GM19395 (cell line): Measurements from ENCODE around the gene RTN4.
"Not testable (repeated sequence)": the region's sequence is repeated elsewhere in the genome, so short reads cannot be mapped to it uniquely, and the experiment has no call there.

Experiments used
- ATAC-seq: cut with Tn5 transposase; IDR thresholded peaks from one replicate; pipeline ENCODE4 v1.9.1; 2021; ENCODE audit warnings: mild to moderate bottlenecking, moderate library complexity; ENCODE audit not compliant: unreplicated experiment

RTN4 gene, protein sequence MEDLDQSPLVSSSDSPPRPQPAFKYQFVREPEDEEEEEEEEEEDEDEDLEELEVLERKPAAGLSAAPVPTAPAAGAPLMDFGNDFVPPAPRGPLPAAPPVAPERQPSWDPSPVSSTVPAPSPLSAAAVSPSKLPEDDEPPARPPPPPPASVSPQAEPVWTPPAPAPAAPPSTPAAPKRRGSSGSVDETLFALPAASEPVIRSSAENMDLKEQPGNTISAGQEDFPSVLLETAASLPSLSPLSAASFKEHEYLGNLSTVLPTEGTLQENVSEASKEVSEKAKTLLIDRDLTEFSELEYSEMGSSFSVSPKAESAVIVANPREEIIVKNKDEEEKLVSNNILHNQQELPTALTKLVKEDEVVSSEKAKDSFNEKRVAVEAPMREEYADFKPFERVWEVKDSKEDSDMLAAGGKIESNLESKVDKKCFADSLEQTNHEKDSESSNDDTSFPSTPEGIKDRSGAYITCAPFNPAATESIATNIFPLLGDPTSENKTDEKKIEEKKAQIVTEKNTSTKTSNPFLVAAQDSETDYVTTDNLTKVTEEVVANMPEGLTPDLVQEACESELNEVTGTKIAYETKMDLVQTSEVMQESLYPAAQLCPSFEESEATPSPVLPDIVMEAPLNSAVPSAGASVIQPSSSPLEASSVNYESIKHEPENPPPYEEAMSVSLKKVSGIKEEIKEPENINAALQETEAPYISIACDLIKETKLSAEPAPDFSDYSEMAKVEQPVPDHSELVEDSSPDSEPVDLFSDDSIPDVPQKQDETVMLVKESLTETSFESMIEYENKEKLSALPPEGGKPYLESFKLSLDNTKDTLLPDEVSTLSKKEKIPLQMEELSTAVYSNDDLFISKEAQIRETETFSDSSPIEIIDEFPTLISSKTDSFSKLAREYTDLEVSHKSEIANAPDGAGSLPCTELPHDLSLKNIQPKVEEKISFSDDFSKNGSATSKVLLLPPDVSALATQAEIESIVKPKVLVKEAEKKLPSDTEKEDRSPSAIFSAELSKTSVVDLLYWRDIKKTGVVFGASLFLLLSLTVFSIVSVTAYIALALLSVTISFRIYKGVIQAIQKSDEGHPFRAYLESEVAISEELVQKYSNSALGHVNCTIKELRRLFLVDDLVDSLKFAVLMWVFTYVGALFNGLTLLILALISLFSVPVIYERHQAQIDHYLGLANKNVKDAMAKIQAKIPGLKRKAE

DNA sequence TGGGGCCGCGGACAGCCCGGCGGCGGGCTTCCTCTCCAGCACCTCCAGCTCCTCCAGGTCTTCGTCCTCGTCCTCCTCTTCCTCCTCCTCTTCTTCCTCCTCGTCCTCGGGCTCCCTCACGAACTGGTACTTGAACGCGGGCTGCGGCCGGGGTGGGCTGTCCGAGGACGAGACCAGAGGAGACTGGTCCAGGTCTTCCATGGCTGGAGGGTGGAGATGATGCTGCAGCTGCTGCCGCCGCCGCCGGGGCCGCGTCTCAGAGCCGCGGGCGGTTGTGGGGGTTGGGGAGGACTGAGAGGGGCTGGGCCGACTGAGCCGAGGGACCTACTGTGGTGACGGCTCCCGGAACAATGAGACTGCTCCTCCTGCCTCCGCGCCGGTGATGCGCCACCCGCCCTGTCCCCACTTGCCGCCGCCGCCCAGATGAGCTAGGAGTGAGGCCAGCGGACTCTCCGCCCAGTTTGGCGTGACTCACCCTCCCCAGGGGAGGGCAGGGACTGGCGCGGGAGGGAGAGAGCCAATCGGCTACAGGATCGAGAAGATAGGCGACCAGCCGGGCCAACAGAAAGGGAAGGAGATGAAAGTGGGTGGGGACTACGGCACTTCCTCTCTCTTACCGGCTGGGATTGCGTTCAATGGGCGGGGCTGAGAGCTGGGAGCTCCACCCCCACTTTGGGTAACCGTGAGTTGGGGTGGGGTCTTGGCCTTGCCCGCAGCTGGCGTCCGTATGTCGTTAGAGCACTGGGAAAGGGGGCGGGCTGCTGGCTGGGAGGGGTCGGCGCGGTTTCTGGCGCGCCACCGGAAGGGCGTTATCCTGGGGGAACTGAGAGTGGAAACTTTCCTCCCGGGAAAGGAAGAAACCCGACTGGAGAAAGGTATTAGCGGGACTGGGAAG is at the start of gene RTN4:
Gene RTN4 (minus strand): TSS at position 352 of the 895 bp plus-strand sequence. CDS start 151 bp downstream, at position 201.
- ATAC-seq = peak; percentile 81

DNA sequence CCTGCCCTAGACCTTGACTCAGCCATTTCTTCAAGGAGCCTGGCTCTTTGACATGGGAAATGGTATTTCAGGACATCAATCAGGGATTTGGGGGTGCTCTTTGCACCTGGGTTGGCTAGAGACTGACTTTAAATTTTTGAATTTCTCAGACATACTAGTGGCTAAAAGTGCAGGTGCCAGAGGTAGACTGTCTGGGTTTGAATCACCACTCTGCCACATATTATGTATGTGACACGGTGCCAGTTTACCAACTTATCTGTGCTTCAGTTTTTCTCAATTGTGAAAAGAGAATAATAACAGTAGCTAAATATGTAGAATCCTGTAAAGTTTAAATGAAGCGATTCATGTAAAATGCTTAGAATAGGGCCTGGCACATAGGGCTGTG is 49.2 kb upstream of the RTN4 start:
- no peak for ATAC-seq

DNA sequence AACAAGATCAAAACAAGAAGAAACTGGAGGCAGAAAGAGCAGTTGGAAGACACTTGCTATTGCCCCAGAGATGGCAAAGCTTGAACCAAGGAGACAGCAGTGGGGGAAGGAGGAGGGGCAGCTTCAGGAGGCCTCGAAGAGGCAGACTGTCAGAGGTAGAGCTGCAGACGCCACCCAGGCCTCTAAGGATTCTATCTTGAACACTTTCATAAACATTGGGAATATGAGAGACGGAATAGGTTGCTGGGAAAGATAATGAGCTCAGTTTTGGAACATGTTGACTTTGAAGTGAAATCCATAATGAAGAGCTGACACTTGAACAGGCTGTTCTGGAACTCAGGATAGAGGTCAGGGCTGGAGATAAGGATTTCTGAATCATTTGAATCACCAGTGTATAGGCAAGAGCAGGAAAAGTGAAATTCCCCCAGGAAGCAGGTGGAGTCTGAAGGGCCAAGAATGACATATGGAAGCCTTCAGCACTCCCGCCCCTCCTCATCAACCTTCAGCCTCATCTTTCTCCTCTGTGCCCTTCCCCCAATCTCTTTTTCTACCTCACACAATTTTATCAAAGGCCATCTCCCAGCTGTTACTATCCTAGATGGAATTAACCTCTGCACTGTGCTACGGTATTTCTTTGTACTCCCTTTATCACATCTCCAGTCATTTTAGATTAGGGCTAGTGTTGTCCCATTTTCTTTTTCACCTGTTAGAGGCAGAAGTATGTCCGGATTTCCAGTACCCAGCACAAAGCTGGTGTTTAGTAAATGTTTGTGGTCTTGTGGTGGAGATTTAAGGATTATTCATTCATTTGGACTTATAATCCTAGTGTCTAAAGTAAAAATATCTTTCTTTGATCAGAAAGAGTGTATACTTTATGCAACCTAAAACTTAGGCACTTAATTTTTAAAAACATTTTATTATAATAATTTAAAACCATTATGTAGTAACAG is 47.5 kb upstream of the RTN4 start:
- ATAC-seq = no peak

DNA sequence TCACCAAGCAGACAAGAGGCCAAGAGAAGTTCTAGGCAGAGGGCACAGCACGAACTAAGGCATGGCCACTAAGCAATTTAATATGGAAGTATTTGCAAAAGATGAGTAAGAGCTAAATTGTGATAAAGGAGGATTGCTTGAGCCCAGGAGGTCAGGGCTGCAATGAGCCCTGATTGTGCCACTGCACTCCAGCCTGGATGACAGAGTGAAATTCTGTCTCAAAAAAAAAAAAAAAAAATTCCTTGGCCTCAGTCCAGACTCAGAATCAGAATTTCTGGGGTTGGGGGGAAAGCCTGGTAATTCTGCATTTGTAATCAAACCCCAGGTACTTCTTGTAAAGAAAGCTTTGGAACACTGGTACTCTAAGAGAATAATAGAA is 46.8 kb upstream of the RTN4 start:
- ATAC-seq = no peak

DNA sequence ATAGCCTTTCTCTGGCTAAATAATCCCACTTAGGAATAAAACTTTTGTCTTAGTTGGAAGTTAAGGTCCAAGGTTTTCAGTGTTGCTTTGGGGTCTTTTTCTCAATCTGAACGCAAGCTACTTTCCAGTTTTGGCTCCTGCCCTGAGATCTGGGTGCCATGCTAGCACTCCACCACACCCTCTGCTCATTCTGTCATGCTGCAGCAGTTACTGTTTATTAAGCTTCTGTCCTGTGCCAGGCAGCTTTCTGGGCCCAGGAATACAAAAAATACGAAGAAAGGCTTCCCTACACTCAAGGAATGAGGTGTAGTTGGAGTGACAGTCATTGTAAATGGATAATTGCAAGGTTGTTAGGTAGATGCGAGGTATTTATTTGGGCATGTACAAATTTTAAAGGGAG is 46.3 kb upstream of the RTN4 start:
- no peak for ATAC-seq

DNA sequence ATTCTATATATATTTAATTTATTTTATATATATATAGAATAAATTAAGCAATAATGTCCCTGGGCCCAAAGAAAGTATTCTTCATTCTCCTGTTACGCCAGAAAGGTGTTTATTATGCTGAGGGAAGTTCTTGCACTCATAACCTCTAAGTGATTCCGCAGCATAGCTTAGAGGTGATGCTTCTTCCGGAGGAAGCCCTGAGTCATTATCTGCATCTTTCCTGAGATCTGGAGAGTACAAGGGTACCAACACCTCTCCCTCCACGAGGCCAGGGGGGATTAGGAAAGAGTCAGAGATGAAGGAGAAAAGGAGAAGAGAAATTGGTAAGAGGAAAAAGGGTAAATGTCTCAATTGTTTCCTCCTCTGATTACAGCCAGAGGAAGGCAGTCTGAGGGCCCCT is 43.1 kb upstream of the RTN4 start:
- no peak for ATAC-seq

DNA sequence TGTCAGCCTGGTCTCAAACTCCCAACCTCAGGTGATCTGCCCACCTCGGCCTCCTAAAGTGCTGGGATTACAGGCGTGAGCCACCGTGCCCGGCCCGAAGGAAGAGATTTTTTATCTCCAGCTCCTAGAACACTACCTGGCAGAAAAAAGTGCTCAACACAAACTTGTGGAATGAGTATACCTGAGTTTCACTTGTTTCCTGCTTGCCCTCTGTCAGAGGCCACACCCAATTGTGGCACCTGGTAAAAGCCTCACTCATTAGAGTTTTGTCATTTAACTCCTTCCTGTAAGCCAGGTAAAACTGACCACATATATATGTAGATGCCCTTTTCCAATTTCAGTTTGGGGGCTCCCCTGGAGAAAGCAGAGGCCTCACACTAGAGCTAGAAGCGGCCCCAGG is 42.2 kb upstream of the RTN4 start:
- no peak for ATAC-seq

DNA sequence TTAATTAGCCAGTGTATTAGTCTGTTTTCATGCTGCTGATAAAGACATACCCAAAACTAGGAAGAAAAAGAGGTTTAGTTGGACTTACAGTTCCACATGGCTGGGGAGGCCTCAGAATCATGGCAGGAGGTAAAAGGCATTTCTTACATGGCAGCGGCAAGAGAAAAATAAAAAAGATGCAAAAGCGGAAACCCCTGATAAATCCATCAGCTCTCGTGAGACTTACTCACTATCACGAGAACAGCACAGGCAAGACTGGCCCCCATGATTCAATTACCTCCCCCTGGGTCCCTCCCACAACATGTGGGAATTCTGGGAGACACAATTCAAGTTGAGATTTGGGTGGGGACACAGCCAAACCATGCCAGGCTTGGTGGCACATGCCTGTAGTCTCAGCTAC is 41.4 kb upstream of the RTN4 start:
- not testable (repeated sequence) for ATAC-seq

DNA sequence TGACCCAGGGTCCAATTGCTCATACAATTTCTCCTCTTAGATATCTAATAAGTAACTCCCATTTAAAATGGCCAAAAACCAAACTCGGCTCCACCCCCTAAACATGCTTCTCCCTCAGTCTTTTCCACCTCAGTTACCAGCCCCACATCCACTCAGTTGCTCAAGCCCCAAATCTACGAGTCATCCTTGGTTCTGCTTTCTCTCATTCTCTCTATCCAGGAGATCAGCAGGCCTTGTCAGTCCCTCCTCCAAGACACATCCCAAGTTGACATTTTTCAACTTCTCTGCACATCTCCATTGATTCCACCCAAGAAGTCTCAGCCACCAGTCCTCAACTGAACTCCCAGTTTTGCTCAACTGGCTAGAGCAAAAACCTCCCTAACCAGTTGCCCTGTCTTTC is 40.5 kb upstream of the RTN4 start:
- no peak for ATAC-seq

DNA sequence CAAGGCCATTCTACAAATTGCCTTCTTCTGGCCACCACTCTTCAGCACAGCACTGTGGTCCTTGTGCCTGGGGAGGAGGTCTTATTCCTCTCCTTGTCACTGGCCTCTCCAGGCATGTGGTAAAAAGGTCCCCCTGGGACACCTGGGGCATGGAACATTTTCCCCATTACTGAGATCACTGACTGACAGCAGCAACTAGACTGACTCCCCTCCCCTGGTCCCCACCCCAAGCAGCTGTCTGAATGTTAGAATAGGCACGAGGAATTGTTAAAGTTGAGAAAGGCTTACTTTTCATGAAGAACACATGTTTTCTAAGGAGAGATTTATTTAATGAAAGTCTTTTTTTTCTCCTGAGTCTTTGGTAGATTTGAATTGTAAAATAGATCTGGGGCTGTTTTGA is 39.5 kb upstream of the RTN4 start:
- ATAC-seq = no peak

DNA sequence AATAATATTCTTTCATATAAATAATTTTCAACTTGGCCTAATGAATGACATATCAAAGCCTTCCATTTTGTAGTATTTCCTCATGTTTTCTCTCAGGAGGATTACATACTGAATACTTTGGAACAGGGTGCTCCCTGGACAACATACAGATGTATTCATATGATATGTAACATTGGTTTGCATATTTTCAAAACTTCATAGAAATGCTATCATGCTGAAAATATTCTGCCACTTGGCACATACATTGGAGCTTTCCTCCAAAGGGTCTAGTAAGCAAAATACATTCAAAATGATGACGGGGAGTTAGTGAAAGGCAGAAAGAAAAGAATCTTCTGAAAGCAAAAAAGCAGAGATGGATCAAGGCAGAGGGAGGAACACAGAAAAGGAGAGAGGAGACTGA is 38.1 kb upstream of the RTN4 start:
- ATAC-seq = no peak

DNA sequence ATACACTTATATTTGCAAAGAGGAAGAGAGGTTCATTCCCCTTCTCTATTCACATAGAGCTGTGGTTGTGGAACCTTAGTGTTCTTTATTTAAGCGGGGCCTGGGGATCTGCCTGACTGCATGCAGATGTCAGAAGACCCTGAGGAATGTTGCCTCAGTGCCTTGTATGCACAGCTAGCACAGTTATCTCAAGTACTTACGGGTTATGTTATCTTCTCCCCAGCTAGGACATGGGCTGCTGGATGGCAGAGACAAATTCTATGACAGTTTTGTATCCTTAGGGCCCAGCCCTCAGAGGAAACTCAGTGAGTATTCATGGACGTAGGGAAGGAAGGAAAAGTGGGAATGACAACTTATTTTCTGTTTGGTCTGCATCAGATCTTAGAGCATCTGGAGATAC is 37.7 kb upstream of the RTN4 start:
- no peak for ATAC-seq

DNA sequence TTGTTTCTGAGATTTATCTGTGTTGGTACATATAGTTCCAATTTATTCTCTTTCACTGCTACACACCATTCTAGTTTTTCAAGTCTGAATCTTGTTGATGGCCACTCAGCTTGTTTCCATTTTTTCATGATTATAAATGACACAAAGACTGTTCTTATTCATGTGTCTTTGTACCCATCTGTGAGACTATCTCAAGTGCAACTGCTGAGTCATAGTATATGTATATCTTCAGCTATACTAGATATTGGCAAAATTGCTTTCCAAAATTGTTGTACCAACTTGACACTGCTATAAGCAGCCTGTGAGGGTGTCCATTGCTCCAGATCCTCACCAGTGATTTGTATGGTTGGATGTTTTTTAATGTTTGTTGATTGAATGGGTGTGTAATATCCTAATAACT is 37.2 kb upstream of the RTN4 start:
- no peak for ATAC-seq

DNA sequence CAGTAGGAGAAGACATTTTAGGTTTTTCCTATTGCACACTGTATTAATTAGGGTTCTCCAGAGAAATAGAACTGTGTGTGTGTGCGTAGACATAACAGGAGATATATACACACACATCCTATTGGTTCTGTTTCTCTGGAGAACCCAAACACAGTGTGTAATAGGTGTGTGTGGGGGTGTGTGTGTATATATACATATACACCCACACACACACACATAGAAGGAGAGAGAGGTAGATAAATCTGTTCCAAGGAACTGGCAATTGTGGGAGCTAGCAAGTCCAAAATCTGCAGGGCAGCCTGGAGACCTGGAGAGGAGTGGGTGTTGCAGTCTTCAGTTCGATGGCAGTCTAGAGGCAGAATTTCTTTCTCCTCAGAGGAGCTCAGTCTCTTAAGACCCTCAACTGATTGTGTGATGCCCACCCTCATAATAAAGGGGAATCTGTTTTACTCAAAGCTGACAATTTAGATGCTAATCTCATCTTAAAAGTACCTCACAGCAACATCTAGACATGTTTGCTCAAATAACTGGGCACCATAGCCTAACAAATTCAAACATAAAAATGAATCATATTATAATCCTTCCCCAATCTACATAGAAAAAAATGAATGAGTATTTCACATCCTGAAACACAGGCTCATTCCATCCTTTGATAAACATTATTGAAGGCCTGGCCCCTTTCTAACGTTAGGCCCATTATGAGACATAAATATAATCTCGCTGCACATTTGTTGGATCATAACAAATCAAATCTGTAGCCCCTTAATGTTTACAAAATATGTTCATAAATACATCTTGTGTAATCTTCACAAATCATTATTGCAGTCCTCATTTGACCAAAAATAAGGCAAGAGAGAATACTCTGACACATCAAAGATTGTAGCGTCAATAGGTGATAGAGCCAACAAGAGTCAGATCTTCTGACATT is 35.1 kb upstream of the RTN4 start:
- no peak for ATAC-seq

DNA sequence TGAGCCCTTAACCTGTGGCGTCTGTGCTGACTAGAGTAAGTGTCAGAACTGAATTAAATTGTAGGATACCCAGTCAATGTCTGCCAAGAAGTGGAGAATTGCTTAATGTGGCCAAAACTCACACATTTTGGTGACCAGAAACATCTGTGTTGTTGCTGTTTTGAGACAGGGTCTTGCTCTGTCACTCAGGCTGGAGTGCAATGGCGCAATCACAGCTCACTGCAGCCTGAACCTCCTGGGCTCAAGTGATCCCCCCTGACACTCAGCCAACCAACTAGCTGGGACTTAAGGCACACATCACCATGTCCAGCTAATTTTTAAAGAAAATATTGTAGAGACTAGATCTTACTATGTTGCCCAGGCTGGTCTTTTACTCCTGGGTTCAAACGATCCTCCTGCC is 34.4 kb upstream of the RTN4 start:
- no peak for ATAC-seq

DNA sequence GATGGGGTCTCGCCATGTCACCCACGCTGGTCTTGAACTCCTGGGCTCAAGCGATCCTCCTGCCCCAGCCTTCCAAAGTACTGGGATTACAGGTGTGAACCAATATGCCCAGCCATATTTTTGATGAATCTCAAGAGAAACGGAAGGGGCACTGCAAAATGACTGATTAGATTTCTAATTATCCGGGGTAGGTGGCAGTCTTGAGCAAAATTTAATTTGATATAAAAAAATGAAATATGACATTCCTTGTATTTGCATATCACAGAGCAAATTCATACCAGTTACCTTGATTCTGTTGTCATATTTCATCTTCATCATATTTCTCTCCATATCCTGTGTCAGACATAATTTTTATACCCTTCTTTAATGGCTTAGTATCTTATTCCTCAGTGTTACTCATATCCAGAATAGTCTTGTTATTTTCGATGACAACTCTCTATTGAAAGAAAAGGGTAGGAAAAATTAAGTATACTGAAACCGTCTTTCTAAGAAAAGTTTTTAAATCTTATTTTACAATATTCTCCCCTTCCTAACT is 30.0 kb upstream of the RTN4 start:
- ATAC-seq = no peak

DNA sequence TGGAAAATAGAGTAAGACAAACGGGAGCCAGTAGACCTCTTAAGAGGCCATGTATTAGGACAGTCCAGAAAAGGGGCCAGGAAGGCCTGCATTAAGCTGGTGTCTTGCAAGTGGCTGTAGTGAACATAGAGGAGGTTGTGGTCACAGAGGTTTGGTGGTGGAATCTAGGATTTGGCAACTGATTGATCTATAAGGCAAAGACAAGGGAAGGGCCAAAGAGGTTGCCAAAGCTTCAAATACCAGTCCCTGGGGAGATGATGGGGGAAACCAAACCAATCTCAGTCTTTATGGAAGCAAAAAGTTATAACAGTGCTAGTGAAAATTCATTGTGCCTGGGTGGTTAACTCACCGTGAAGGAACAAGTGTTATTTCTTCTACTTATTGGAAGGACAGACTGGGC is 28.7 kb upstream of the RTN4 start:
- no peak for ATAC-seq

DNA sequence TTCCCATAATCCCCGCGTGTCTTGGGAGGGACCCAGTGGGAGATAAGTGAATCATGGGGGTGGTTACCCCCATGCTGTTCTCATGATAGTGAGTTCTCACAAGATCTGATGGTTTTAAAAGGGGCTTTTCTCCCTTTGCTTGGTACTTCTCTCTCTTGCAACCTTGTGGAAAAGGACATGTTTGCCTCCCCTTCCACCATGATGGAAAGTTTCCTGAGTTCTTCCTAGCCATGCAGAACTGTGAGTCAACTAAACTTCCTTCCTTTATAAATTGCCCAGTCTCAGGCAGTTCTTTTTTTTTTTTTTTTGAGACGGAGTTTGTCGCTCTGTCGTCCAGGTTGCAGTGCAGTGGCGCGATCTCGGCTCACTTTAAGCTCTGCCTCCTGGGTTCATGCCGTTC is 26.5 kb upstream of the RTN4 start:
- ATAC-seq = no peak
